Measurements from ENCODE around the gene STK4.

Gene STK4

DNA sequence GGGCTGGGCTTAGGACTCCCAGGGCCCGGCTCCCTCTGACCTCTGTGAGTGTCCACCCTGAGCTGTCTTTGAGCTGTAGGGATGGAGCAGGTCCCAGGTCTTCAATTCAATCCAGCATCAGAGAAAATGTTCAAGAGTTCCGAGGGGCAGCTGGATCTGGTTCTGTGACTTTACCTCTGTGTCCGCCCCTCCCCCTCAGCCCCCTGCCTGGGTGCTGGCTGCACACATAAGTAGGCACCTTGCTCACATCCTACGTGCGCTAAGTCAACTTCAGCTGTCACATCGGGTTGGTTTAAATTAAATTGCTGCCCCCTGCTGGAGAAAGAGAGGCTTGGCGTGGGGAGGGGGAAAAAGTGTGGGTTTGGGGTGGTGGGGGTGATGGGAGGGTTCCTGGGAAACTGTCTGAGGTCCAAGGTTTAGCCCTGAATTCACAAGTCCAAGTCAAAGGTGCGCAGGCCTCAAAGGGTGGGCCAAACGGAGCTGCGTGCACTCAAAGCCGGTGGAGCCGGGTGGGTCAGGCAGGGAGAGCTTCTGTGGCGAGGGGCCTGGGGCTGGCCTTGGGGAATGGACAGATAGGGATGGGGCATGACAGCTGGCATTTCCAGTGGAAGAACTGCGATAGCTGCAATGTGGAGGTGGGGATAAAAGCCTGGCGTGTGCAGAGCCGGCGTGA, 145.6 kb downstream of the STK4 start:
- no peak for DNase-seq (ENCODE audit: low spot score)

- DNase-seq (ENCODE audit: low spot score) = no peak
Observed at GRCh38 chr20:45112754-45113153, 146.4 kb downstream of the STK4 start.

- no peak for DNase-seq (ENCODE audit: low spot score)
Observed at GRCh38 chr20:45113865-45114264, 147.6 kb downstream of the STK4 start.

DNA sequence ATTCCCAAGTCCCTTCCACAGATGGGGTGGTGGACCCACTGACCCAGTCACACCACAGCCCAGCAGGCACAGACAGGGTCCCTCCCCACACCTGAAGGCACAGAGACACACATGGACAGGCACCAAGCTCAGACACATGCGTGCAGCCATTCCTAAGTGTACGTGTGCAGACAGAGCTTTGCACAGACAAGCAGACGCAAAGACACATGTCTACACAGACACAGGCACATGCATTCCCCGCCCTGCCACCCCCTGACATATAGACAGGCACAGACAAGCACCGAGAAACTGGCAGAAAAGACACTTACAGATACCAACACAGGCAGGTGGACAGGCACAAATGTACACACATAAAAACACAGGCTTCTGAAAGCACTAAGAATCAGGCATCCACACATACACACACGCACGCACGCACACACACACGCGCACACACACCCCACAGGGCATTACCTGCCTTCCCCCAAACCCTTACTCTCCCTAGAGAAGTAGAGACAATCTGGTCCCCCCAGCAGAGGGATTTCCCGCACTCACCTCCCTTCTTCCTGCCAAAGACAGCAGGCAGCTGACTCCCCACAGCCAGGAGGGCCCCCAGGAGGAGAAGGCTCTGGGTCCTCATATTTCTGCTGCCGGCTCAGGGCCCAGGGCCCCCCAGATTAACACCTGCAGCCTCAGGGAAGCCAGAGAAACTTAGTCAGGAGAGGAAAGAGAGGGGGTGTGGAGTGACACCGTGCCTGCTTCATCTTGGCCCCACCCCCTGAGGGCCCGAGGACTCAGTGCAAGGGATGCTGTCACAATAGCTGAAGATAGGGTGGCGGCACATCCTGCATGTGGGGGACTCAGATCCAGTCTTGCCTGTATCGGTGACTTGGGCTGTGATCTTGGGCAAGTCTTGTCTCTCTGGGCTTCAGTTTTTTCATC, 148.4 kb downstream of the STK4 start, which contains the start of gene WFDC5:
Gene WFDC5, minus strand, starts transcription at position 710 of the 921 bp plus-strand sequence. Its CDS starts 91 bp downstream, at position 619.
- no peak for DNase-seq (ENCODE audit: low spot score)

DNA sequence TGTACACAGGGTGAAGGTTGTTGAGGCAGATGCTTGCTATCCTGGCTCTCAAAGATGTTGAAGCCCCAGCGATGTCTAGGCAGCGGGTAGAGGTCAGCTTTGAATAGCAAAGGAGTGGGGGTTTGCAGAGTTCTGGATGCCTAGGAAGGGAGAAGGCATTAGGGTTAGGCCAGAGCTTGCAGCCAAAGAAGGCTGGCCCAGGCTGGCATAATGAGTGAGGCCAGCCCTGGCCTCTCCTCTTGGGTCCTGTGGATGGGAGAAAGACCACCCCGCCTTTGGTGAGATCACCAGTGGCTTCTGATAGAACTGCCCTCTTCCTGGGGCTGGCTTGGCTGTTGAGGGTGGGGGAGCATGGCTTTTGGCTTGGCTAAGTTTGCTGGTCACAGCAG, 149.1 kb downstream of the STK4 start:
- DNase-seq (ENCODE audit: low spot score) = no peak

- DNase-seq (ENCODE audit: low spot score) = no peak
Observed at GRCh38 chr20:45115829-45116228, 149.5 kb downstream of the STK4 start.

DNA sequence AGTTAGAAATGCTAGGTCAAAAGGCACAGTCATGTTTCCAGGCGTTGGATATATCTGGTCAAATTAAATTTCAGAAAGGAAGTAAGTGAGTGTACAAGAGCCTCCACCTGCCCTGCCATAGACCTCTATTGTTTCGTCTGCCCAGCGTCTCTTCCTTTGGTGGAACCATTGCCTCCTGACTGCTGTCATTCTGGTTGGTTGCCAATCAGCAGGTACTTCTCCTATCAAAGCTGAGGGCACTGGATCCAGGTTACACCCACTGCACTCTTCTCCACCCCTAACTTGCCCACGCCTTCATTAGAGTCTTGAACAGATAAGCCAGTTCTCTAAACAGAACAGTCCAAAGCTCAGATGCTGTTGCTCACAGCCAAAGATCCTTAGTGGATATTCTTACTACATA, 151.3 kb downstream of the STK4 start:
- DNase-seq (ENCODE audit: low spot score) = no peak

DNA sequence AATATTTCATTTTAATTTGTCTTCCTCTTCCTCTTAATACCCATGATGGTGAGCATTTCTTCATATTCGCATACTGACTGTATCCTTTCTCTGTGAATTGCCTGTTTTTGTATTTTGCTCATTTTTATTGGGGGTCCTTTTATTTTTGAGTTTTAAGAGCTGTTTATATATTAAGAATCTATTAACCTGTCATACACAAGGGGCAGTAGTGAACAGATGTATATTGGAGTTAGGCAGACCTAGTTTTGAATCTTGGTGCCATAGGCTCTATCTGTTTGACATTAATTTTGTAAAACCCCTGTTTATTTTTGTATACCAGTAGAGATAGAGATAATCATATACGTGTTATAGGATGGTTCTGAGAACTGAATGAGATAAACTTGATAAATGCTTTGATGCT, 151.7 kb downstream of the STK4 start:
- no peak for DNase-seq (ENCODE audit: low spot score)

GRCh38 chr20:45119556-45120266, 153.4 kb downstream of the STK4 start:
- DNase-seq (ENCODE audit: low spot score) = no peak

- no peak for DNase-seq (ENCODE audit: low spot score)
Observed at GRCh38 chr20:45121388-45121787, 155.1 kb downstream of the STK4 start.

- no peak for DNase-seq (ENCODE audit: low spot score)
Observed at GRCh38 chr20:45124365-45124764, 158.1 kb downstream of the STK4 start, which contains the start of gene WFDC12. TSS of gene WFDC12 (minus strand) at chr20:45124465. CDS start at chr20:45124447, 18 bp downstream.

- DNase-seq (ENCODE audit: low spot score) = no peak
Observed at GRCh38 chr20:45128099-45128498, 161.8 kb downstream of the STK4 start.

All from AG08395 (cell line).